Measurements from ENCODE around the gene BRINP3.

DNA sequence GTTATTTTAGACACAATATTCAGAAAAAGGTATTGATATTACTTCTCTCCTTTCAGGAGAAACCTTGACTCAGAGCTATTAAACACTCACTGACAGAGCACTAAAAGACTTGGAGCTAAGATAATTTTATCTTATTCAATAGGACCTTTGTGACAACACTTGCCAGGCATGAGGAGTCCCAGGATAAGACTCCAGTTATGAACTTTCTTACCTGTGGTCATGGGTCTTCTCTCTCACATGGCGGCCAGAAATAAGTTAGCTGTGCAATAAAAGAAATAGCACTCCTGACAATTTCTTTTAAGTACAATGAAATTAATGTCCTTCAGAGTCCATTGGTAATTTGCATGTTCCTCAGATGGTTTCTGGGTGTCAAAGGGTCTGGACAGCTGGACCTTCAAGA, 382.1 kb downstream of the BRINP3 start:
- TF ChIP-seq, protein P1, sequence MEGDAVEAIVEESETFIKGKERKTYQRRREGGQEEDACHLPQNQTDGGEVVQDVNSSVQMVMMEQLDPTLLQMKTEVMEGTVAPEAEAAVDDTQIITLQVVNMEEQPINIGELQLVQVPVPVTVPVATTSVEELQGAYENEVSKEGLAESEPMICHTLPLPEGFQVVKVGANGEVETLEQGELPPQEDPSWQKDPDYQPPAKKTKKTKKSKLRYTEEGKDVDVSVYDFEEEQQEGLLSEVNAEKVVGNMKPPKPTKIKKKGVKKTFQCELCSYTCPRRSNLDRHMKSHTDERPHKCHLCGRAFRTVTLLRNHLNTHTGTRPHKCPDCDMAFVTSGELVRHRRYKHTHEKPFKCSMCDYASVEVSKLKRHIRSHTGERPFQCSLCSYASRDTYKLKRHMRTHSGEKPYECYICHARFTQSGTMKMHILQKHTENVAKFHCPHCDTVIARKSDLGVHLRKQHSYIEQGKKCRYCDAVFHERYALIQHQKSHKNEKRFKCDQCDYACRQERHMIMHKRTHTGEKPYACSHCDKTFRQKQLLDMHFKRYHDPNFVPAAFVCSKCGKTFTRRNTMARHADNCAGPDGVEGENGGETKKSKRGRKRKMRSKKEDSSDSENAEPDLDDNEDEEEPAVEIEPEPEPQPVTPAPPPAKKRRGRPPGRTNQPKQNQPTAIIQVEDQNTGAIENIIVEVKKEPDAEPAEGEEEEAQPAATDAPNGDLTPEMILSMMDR (IDR thresholded peaks at IDR 0.05; ENCODE audit: low read length) = no peak
- no peak for TF ChIP-seq EZH2 (IDR thresholded peaks at IDR 0.05; ENCODE audit: borderline replicate concordance, low read length)
